ENCODE data around the gene RUNX1.
"Not testable (repeated sequence)": the region's sequence is repeated elsewhere in the genome, so short reads cannot be mapped to it uniquely, and the experiment has no call there.

RUNX1 gene

DNA sequence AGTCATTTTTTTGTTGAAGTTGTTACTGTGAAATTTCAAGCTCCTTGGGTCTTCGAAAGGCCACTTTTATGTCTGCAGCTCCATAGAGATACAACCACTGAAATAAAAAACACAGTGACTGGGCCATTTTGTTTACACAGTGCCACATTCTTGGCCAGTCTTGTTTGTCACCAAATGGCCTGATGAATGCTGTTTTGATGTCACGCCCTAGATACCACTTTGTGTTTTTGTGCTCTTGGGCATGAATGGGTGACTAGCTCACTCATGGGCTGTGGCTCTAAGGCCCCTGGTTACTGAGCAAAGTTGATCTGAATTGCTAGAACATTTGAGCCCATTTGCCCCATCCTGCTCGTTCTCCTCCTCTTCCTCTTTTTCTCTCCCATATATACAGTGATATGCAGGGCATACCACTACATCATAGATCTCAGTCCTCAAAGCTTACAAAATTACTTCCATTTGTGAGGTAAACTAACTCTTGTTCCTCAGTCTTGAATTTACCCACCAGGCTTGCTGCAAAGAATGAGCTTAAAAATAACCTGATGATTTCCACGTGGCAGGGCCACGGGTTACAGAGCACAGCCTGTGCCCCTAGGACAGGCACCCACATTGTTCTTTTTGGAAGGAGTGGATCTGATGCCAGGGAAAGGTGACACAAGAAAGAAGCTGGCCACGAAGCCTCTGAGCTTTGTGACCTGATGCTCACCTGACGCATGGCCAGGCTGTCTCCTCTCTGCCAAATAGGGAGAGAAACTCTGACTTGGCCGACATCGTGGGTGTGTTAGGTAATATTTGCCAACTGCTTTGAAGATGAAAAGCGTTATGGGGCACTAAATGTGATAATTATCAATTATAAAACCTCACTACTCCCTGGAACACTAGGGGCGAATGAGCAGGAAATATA lies 92.4 kb downstream of the RUNX1 start:
- no peak for DNase-seq (ENCODE audit: low spot score)

DNA sequence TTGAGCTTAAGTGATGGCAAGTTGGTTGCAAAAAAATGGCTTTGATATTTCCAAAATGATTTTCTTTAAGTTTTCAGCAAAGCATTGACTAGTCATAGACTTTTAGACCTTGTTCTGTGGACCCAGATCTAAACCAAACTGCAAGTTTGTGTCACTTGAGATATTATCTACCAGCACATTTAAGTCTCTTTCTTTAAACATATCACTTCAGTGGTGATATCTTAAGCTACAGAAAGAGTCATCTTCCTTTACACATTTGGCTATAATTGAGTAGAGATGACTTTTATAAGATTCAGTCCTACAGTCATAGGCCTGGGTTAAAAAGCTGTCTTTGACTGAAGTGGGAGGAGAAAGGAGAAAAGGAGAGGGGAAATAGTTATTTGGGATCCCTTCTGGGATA lies 95.2 kb downstream of the RUNX1 start:
- in situ Hi-C loops (cut with MboI; ENCODE audit: low pct_unique_long_range_greater_than_20kb, low sequenced_read_pairs, unreplicated experiment) = no loop called here
- DNase-seq (ENCODE audit: low spot score) = no peak

More for the DNA sequence above, 92.4 kb downstream of the RUNX1 start:
- in situ Hi-C loops (cut with MboI; ENCODE audit: low pct_unique_long_range_greater_than_20kb, low sequenced_read_pairs, unreplicated experiment) = no loop called here
- TF ChIP-seq, protein P1, sequence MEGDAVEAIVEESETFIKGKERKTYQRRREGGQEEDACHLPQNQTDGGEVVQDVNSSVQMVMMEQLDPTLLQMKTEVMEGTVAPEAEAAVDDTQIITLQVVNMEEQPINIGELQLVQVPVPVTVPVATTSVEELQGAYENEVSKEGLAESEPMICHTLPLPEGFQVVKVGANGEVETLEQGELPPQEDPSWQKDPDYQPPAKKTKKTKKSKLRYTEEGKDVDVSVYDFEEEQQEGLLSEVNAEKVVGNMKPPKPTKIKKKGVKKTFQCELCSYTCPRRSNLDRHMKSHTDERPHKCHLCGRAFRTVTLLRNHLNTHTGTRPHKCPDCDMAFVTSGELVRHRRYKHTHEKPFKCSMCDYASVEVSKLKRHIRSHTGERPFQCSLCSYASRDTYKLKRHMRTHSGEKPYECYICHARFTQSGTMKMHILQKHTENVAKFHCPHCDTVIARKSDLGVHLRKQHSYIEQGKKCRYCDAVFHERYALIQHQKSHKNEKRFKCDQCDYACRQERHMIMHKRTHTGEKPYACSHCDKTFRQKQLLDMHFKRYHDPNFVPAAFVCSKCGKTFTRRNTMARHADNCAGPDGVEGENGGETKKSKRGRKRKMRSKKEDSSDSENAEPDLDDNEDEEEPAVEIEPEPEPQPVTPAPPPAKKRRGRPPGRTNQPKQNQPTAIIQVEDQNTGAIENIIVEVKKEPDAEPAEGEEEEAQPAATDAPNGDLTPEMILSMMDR (IDR thresholded peaks at IDR 0.05; ENCODE audit: extremely low read depth, insufficient read depth, missing control alignments) = no peak

DNA sequence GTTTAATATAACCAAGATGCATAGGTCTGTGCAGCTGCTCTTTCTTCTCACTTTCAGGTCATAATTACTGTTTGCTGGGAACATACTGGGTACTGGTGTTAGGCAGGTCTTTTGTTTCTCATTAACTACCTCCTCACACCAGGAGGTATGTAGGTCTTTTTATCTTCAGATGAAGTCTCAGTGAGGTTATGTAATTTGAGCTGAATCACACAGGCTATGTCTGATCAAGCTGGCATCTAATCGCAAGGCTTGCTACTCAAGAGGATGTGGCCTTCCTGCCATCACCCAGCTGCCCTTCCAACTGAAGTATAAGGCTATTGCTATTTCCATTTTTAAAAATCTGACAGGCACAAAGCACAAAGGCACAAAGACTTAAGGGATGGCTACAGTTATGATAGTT lies 96.4 kb downstream of the RUNX1 start:
- in situ Hi-C loops (cut with MboI; ENCODE audit: low pct_unique_long_range_greater_than_20kb, low sequenced_read_pairs, unreplicated experiment) = no loop called here
- TF ChIP-seq, protein P1 (IDR thresholded peaks at IDR 0.05; ENCODE audit: extremely low read depth, insufficient read depth, missing control alignments) = no peak
- no peak for DNase-seq (ENCODE audit: low spot score)

More for the DNA sequence above, 95.2 kb downstream of the RUNX1 start:
- TF ChIP-seq, protein P1 (IDR thresholded peaks at IDR 0.05; ENCODE audit: extremely low read depth, insufficient read depth, missing control alignments) = no peak

DNA sequence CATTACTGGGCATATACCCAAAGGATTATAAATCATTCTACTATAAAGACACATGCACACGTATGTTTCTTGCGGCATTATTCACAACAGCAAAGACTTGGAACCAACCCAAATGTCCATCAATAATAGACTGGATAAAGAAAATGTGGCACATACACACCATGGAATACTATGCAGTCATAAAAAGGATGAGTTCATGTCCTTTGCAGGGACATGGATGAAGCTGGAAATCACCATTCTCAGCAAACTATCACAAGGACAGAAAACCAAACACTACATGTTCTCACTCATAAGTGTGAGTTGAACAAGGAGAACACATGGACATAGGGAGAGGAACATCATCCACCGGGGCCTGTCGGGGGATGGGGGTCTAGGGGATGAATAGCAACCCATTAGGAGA lies 97.2 kb downstream of the RUNX1 start:
- in situ Hi-C loops (cut with MboI; ENCODE audit: low pct_unique_long_range_greater_than_20kb, low sequenced_read_pairs, unreplicated experiment) = not testable (repeated sequence)

DNA sequence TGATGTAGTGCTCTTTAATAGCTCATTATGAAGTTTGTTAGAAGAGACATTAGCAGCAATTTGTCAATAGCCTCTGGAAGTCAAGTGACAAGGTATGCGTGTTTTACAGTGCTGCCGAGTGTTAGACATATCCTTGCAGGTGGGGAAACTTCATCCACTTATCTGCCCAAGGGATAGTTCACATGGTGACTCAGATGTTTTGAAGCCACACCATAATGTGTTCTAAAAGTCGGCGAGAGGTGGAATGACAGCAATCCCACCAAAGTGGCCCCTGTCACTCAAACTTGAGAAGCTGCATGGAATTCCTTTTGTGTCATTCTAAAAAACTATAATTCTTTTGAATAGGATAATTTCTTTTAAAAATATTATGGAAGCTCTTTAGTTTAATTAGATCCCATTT lies 98.1 kb downstream of the RUNX1 start:
- TF ChIP-seq, protein P1 (IDR thresholded peaks at IDR 0.05; ENCODE audit: extremely low read depth, insufficient read depth, missing control alignments) = no peak
- DNase-seq (ENCODE audit: low spot score) = no peak

More for the DNA sequence above, 97.2 kb downstream of the RUNX1 start:
- not testable (repeated sequence) for DNase-seq (ENCODE audit: low spot score)

DNA sequence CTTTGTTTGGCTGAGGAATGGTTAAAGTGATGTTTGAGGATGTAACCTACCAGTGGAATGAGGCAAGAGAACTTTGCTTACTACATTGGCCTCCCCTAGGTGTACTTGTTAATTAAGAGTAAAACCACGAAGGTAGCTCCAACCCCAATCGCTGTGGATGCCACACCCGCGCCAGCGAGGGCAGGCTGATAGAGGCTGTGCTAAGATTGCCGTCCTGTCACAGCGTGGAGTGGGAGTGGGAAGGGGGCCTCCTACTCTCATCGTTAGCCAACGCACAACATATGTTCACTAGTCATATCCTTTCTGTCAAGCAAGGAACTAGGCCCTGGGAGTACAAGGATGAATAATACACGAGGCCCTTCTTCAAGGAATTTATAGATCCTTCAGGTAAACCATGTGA lies 99.6 kb downstream of the RUNX1 start:
- in situ Hi-C loops (cut with MboI; ENCODE audit: low pct_unique_long_range_greater_than_20kb, low sequenced_read_pairs, unreplicated experiment) = no loop called here
- TF ChIP-seq, protein P1 (IDR thresholded peaks at IDR 0.05; ENCODE audit: extremely low read depth, insufficient read depth, missing control alignments) = no peak
- no peak for DNase-seq (ENCODE audit: low spot score)

More for the DNA sequence above, 98.1 kb downstream of the RUNX1 start:
- in situ Hi-C loops (cut with MboI; ENCODE audit: low pct_unique_long_range_greater_than_20kb, low sequenced_read_pairs, unreplicated experiment) = no loop called here

DNA sequence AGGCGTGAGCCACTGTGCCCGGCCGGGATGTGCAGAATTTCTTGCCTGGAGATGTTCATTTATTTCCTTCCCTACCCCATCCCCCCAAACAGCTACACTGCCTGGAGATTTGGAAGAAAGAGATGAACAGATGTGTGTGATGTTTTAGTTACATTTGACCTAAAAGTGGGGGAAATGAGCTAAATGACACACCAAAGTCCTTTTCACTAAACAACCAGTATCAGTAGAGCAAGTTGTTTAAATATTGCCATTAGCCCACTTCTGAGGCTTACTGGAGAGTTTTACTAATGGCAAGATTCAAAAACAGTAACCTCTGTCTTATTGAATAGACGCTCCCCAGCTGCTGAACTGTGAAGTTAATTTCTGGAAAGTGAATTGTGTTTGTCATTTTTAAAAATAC lies 100.1 kb downstream of the RUNX1 start:
- in situ Hi-C loops (cut with MboI; ENCODE audit: low pct_unique_long_range_greater_than_20kb, low sequenced_read_pairs, unreplicated experiment) = no loop called here
- TF ChIP-seq, protein P1 (IDR thresholded peaks at IDR 0.05; ENCODE audit: extremely low read depth, insufficient read depth, missing control alignments) = no peak
- no peak for DNase-seq (ENCODE audit: low spot score)
